Measurements from ENCODE around the gene SUPT3H. TPM values are rescaled to one million over a fixed set of nuclear protein-coding genes. Genes with fewer than 3 reads are reported as not detected.
"Not testable (repeated sequence)": the region's sequence is repeated elsewhere in the genome, so short reads cannot be mapped to it uniquely, and the experiment has no call there.

SUPT3H gene
- total RNA-seq, 1 donor from 2014 or later: 16.0 TPM

DNA sequence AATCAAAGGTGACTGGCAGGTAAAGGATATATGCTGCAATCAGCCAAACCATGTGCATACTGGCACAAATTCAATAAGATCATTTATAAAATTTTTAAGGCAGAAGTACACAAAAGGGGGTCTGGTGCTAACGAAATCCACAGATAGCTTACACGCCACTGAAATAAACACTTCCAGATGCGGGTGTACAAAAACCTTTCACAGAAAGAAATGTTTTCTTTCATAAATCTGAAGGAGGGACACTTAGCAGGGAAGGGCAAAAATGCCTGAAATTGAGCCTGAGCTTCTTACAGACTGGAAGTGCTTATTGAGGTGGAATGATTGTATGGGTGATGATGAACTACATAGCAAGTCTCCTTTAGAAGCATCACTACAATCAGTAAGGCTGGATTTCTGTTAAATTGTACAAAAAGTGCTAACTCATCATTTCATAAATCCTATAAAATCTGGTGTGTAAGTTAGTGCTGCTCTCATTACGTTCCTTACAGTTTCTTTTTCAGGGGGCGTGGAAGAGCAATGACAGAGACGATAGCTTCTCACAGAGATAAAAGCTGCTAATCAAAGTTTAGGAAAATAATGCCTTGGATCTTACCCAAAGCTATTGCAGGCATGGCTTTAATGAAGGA, 458.9 kb downstream of the SUPT3H start:
- TF ChIP-seq CTCF (IDR thresholded peaks at IDR 0.05; ENCODE audit: partially characterized antibody, unreplicated experiment): no peak
- Mint-ChIP-seq H3K36me3 (ENCODE audit: unreplicated experiment) (no peaks in the 10 kb centered on the region), H3K9me3 (ENCODE audit: unreplicated experiment) (no peaks in the 10 kb centered on the region), H3K4me3 (ENCODE audit: unreplicated experiment) (no peak overlapping the region), H3K4me1 (ENCODE audit: low read depth, unreplicated experiment) (peaks cover 4% of the 10 kb centered on the region), H3K27me3 (ENCODE audit: unreplicated experiment) (no peaks in the 10 kb centered on the region), H3K27ac (ENCODE audit: unreplicated experiment) (no peak overlapping the region)
- DNase-seq: no peak

DNA sequence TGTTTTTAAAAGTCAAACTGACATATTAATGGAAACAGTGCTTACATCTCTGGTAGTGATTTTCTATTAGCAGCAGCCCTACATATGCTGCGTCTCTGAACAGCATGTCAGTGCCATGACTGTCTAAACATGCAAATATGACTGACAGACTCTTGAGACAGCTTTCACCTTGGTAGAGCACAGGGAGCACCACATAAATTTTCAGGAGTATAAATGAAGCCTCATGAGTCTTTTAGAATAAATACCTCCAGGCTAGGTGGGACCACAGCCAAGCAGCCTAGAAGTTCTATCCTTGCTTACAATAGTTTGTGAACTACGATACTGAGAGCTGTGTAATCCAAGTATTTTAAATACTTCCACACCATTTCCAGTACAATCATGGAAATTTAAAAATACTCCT, 460.3 kb downstream of the SUPT3H start:
- DNase-seq: no peak
- Mint-ChIP-seq H3K27ac (ENCODE audit: unreplicated experiment) (no peak overlapping the region), H3K4me1 (ENCODE audit: low read depth, unreplicated experiment) (peaks cover 4% of the 10 kb centered on the region), H3K36me3 (ENCODE audit: unreplicated experiment) (no peaks in the 10 kb centered on the region), H3K9me3 (ENCODE audit: unreplicated experiment) (no peaks in the 10 kb centered on the region), H3K4me3 (ENCODE audit: unreplicated experiment) (no peak overlapping the region), H3K27me3 (ENCODE audit: unreplicated experiment) (no peaks in the 10 kb centered on the region)
- no peak for TF ChIP-seq CTCF (IDR thresholded peaks at IDR 0.05; ENCODE audit: partially characterized antibody, unreplicated experiment)

- H3K36me3 Mint-ChIP-seq (ENCODE audit: unreplicated experiment): no peaks in the 10 kb centered on the region
- no peaks in the 10 kb centered on the region for H3K9me3 Mint-ChIP-seq (ENCODE audit: unreplicated experiment)
- no peak for TF ChIP-seq CTCF (IDR thresholded peaks at IDR 0.05; ENCODE audit: partially characterized antibody, unreplicated experiment)
- H3K4me3 Mint-ChIP-seq (ENCODE audit: unreplicated experiment): no peak overlapping the region
- no peaks in the 10 kb centered on the region for H3K27me3 Mint-ChIP-seq (ENCODE audit: unreplicated experiment)
- no peak overlapping the region for H3K27ac Mint-ChIP-seq (ENCODE audit: unreplicated experiment)
- no peak for DNase-seq
- no peaks in the 10 kb centered on the region for H3K4me1 Mint-ChIP-seq (ENCODE audit: low read depth, unreplicated experiment)
Measured at GRCh38 chr6:44915111-44915510, 462.6 kb downstream of the SUPT3H start.

DNA sequence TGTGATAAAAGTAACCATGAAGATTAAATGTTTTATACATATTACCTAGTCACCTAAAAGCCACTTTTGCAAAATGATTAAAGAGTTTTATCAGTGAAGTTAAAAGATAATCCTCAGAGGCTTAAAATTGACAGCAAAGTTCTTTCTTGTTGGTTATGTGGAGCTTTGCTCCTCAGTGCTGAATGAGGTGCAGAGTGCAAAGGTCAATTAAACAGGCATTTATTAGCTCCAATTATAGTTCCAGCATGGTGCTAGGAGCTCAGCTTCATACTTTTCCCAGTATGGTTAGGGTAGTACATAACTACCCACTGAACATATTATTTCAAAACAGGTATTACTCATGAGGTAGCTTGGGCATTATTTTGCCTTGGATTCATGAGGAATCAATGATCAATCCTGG, 463.6 kb downstream of the SUPT3H start:
- H3K4me3 Mint-ChIP-seq (ENCODE audit: unreplicated experiment): no peak overlapping the region
- H3K27me3 Mint-ChIP-seq (ENCODE audit: unreplicated experiment): no peaks in the 10 kb centered on the region
- H3K4me1 Mint-ChIP-seq (ENCODE audit: low read depth, unreplicated experiment): no peaks in the 10 kb centered on the region
- H3K9me3 Mint-ChIP-seq (ENCODE audit: unreplicated experiment): no peaks in the 10 kb centered on the region
- no peak for TF ChIP-seq CTCF (IDR thresholded peaks at IDR 0.05; ENCODE audit: partially characterized antibody, unreplicated experiment)
- DNase-seq: no peak
- H3K27ac Mint-ChIP-seq (ENCODE audit: unreplicated experiment): no peak overlapping the region
- no peaks in the 10 kb centered on the region for H3K36me3 Mint-ChIP-seq (ENCODE audit: unreplicated experiment)

GRCh38 chr6:44906761-44907160, 471.0 kb downstream of the SUPT3H start:
- DNase-seq: no peak
- H3K9me3 Mint-ChIP-seq (ENCODE audit: unreplicated experiment): no peaks in the 10 kb centered on the region
- no peak for TF ChIP-seq CTCF (IDR thresholded peaks at IDR 0.05; ENCODE audit: partially characterized antibody, unreplicated experiment)
- H3K4me1 Mint-ChIP-seq (ENCODE audit: low read depth, unreplicated experiment): no peaks in the 10 kb centered on the region
- no peaks in the 10 kb centered on the region for H3K36me3 Mint-ChIP-seq (ENCODE audit: unreplicated experiment)
- no peak overlapping the region for H3K27ac Mint-ChIP-seq (ENCODE audit: unreplicated experiment)
- no peaks in the 10 kb centered on the region for H3K27me3 Mint-ChIP-seq (ENCODE audit: unreplicated experiment)
- H3K4me3 Mint-ChIP-seq (ENCODE audit: unreplicated experiment): no peak overlapping the region

DNA sequence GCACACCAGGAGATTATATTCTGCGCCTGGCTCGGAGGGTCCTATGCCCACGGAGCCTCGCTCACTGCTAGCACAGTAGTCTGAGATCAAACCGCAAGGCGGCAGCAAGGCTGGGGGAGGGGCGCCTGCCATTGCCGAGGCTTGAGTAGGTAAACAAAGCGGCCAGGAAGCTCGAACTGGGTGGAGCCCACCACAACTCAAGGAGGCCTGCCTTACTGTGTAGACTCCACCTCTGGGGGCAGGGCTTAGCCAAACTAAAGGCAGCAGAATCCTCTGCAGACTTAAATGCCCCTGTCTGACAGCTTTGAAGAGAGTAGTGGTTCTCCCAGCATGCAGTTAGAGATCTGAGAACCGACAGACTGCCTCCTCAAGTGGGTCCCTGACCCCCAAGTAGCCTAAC, 477.4 kb downstream of the SUPT3H start:
- H3K27ac Mint-ChIP-seq (ENCODE audit: unreplicated experiment); H3K36me3 Mint-ChIP-seq (ENCODE audit: unreplicated experiment); H3K9me3 Mint-ChIP-seq (ENCODE audit: unreplicated experiment); H3K4me1 Mint-ChIP-seq (ENCODE audit: low read depth, unreplicated experiment); H3K4me3 Mint-ChIP-seq (ENCODE audit: unreplicated experiment); H3K27me3 Mint-ChIP-seq (ENCODE audit: unreplicated experiment); DNase-seq: not testable (repeated sequence)
